K562 (cell line): ENCODE results near the gene DMD. TPM values are rescaled to one million over a fixed set of nuclear protein-coding genes. Genes with fewer than 3 reads are reported as not detected.

Experiments used
- ATAC-seq: fragments of 200-7000 bp; cut with Tn5 transposase; 3 replicates; pipeline ENCODE4 v1.9.1; 2020; ENCODE audit warnings: moderate library complexity
- BruUV-seq: library from RNA; stranded (reverse); fragments of 400-500 nt; replicated peaks from 2 replicates; lab custom pipeline; 2021; lab: Mats Ljungman, UMichigan
- CTCF ChIA-PET: fragments of 300-600 bp; formaldehyde crosslinking; extraction: SDS; loops from one replicate; lab custom pipeline; 2021; ENCODE audit warnings: low intra/inter-chr PET ratio; lab: Yijun Ruan, JAX
- POLR2A ChIA-PET: fragments of 300-600, 350-650 bp; sonication (Branson Sonifier 250); formaldehyde crosslinking; extraction: SDS; loops from one replicate; lab custom pipeline; 2021; ENCODE audit warnings: antibody characterized with exemption, inconsistent platforms; lab: Yijun Ruan, JAX
- DNase-seq, 4 experiments: peaks; one replicate each; pipeline versions ENCODE4 v3.0.0 to v3.0.0-alpha.2; 2011 to 2018; ENCODE audit warnings: low spot score in 3 of 4, mixed read lengths in 3 of 4; ENCODE audit errors: extremely low read depth in 1 of 4
- FAIRE-seq: peaks from 2 replicates; lab custom pipeline; 2011; peaks lifted over from hg19 to GRCh38; lab: Jason Lieb, UNC
- H2AFZ ChIP-seq: 2 replicates; pipeline ENCODE4 v1.6.0; 2011; ENCODE audit warnings: low read depth, low read length, control low read depth, inconsistent platforms
- H3K27ac ChIP-seq: fragments of 200-600 bp; 3 replicates; pipeline ENCODE4 v1.8.0; 2011; ENCODE audit warnings: low read depth, mild to moderate bottlenecking, control low read depth, inconsistent platforms, low read length, moderate library complexity, mixed read lengths; ENCODE audit errors: extremely low read depth
- H3K27me3 ChIP-seq, 2 experiments: fragments of 300-600 bp in 1 of 2; 2 replicates in 1 of 2; 3 replicates in 1 of 2; pipeline versions ENCODE4 v1.6.0 to v1.8.0; 2011; ENCODE audit warnings: inconsistent platforms in 2 of 2, low read length in 2 of 2, mild to moderate bottlenecking in 1 of 2, mixed read lengths in 1 of 2, moderate library complexity in 1 of 2; ENCODE audit not compliant: control insufficient read depth in 2 of 2, insufficient read depth in 2 of 2
- H3K36me3 ChIP-seq: fragments of 300-600 bp; 3 replicates; pipeline ENCODE4 v1.8.0; 2011; ENCODE audit warnings: mild to moderate bottlenecking, low read length, inconsistent platforms; ENCODE audit not compliant: control insufficient read depth, insufficient read depth
- H3K4me1 ChIP-seq, 2 experiments: fragments of 200-600 bp in 1 of 2; replicated peaks in 1 of 2; 2 replicates in 1 of 2; 3 replicates in 1 of 2; pipeline versions ENCODE4 v1.5.1 to v1.8.0; 2011; ENCODE audit warnings: inconsistent platforms in 2 of 2, low read length in 2 of 2, mild to moderate bottlenecking in 1 of 2, mixed read lengths in 1 of 2, moderate library complexity in 1 of 2; ENCODE audit not compliant: control insufficient read depth in 2 of 2, insufficient read depth in 2 of 2
- H3K4me2 ChIP-seq: 2 replicates; pipeline ENCODE4 v1.6.1; 2011; ENCODE audit warnings: low read length, control low read depth, inconsistent platforms, mixed read lengths; ENCODE audit not compliant: insufficient read depth
- H3K4me3 ChIP-seq: fragments of 200-600 bp; sonication (generic), shearing (Covaris generic); 2 replicates; pipeline ENCODE4 v1.5.1; 2016; ENCODE audit warnings: control low read depth, inconsistent platforms
- H3K79me2 ChIP-seq: fragments of 200-600 bp; 3 replicates; pipeline ENCODE4 v1.8.0; 2011; ENCODE audit warnings: low read length, inconsistent platforms; ENCODE audit not compliant: control insufficient read depth, insufficient read depth
- H3K9ac ChIP-seq, 2 experiments: 2 replicates each; pipeline versions ENCODE4 v1.6.0 to v1.6.1; 2011; ENCODE audit warnings: low read depth in 2 of 2, low read length in 2 of 2, control low read depth in 1 of 2, inconsistent platforms in 1 of 2, mild to moderate bottlenecking in 1 of 2, mixed read lengths in 1 of 2; ENCODE audit not compliant: insufficient read depth in 1 of 2
- H3K9me1 ChIP-seq: one replicate; pipeline ENCODE4 v1.6.0; 2011; ENCODE audit warnings: inconsistent platforms, mild to moderate bottlenecking, low read length, moderate library complexity; ENCODE audit not compliant: control insufficient read depth, insufficient read depth
- H3K9me3 ChIP-seq: replicated peaks from 2 replicates; pipeline ENCODE4 v1.5.1; 2011; ENCODE audit warnings: low read depth, low read length, inconsistent platforms; ENCODE audit not compliant: control insufficient read depth, insufficient read depth
- H4K20me1 ChIP-seq: replicated peaks from 2 replicates; pipeline ENCODE4 v1.6.1; 2011; ENCODE audit warnings: low read length, inconsistent platforms, mixed read lengths; ENCODE audit not compliant: control insufficient read depth, insufficient read depth
- CBX3 ChIP-seq, 2 experiments: IDR thresholded peaks; 1 replicate in 1 of 2; 2 replicates in 1 of 2; pipeline ENCODE4 v1.6.1; 2012; ENCODE audit warnings: inconsistent platforms in 2 of 2, low read length in 2 of 2, borderline replicate concordance in 1 of 2, control low read depth in 1 of 2
- EP300 ChIP-seq: IDR thresholded peaks from 2 replicates; pipeline ENCODE4 v1.6.1; 2012; ENCODE audit warnings: low read length, improper control_type of control experiment
- FOXJ2 ChIP-seq: fragments of 200-800 bp; sonication (Bioruptor generic); IDR thresholded peaks from 2 replicates; pipeline ENCODE4 v1.6.1; 2016; ENCODE audit warnings: missing genetic modification characterization, missing compliant biosample characterization
- NFIX ChIP-seq: fragments of 250-450 bp; sonication (Bioruptor Pico); IDR thresholded peaks from 2 replicates; pipeline ENCODE4 v1.4.0; 2020; ENCODE audit warnings: low read depth, mild to moderate bottlenecking, moderate library complexity
- PCBP2 ChIP-seq: fragments of 200-400 bp; formaldehyde crosslinking; IDR thresholded peaks from 2 replicates; pipeline ENCODE4 v1.6.1; 2018; ENCODE audit warnings: low read length, low read depth, mild to moderate bottlenecking, moderate library complexity; ENCODE audit not compliant: poor library complexity, severe bottlenecking
- POLR2B ChIP-seq: fragments of 450-650 bp; IDR thresholded peaks from 2 replicates; pipeline ENCODE4 v1.6.1; 2018; ENCODE audit warnings: low read depth; ENCODE audit not compliant: partially characterized antibody
- PTRF ChIP-seq: fragments of 450-650 bp; IDR thresholded peaks from 2 replicates; pipeline ENCODE4 v1.6.1; 2016; ENCODE audit warnings: mild to moderate bottlenecking, missing genetic modification characterization, missing compliant biosample characterization
- PURB ChIP-seq: sonication (generic); formaldehyde crosslinking; IDR thresholded peaks from 2 replicates; pipeline ENCODE4 v1.9.0; 2021; ENCODE audit warnings: low read depth, mild to moderate bottlenecking, missing genetic modification reagents
- RNF219 ChIP-seq: fragments of 250-450 bp; sonication (Bioruptor Pico); IDR thresholded peaks from 2 replicates; pipeline ENCODE4 v1.5.0; 2022; ENCODE audit warnings: mild to moderate bottlenecking
- SMARCA5 ChIP-seq: fragments of 450-650 bp; IDR thresholded peaks from 2 replicates; pipeline ENCODE4 v1.6.1; 2016
- TCF7 ChIP-seq: sonication (generic); IDR thresholded peaks from 2 replicates; pipeline ENCODE4 v1.6.1; 2016; ENCODE audit warnings: antibody characterized with exemption, borderline replicate concordance
- THRA ChIP-seq: fragments of 450-650 bp; IDR thresholded peaks from 2 replicates; pipeline ENCODE4 v1.6.1; 2017; ENCODE audit warnings: mild to moderate bottlenecking, moderate library complexity
- ZNF274 ChIP-seq: IDR thresholded peaks from 2 replicates; pipeline ENCODE4 v1.6.1; 2011; ENCODE audit warnings: low read depth, mild to moderate bottlenecking, low read length, moderate library complexity, borderline replicate concordance
- ZNF395 ChIP-seq: fragments of 200-800 bp; sonication (Bioruptor generic); IDR thresholded peaks from 2 replicates; pipeline ENCODE4 v1.6.1; 2017; ENCODE audit warnings: missing genetic modification characterization, missing compliant biosample characterization
- ZNF561 ChIP-seq: fragments of 450-650 bp; formaldehyde crosslinking; conservative IDR thresholded peaks from 2 replicates; pipeline ENCODE4 v1.4.0; 2020; ENCODE audit warnings: mild to moderate bottlenecking, moderate library complexity
- ZSCAN32 ChIP-seq: fragments of 450-650 bp; formaldehyde crosslinking; IDR thresholded peaks from 2 replicates; pipeline ENCODE4 v1.4.0; 2020; ENCODE audit warnings: mild to moderate bottlenecking, moderate library complexity
- WGBS: fragments of 100-300 bp; shearing (Covaris generic); methylation state at CpG from one replicate; pipeline ENCODE4 v1.1.6; 2016; ENCODE audit warnings: low coverage, mixed read lengths; ENCODE audit not compliant: insufficient coverage; ENCODE audit errors: missing lambda C conversion rate; 5-methylcytosine and 5-hydroxymethylcytosine counted together
- in situ Hi-C: fragments of 300-500 bp; cut with MboI; formaldehyde crosslinking; loops from 4 replicates; pipeline ENCODE4 v1.15.0; 2018; ENCODE audit warnings: inconsistent platforms, mixed read lengths
- intact Hi-C: fragments of 100-400 bp; cut with micrococcal nuclease; formaldehyde crosslinking; loops from 2 replicates; pipeline ENCODE4 v1.14.2; 2022
- polyA plus RNA-seq, 8 experiments: library from polyadenylated mRNA; depleted of rRNA in 4 of 8; stranded (reverse) in 5 of 8; unstranded in 3 of 8; fragments of >200 nt; fragmentation: Nextera tagmentation in 2 of 8; fragmentation: Illumina TruSeq in 1 of 8; extraction: Ambion mirVana in 2 of 8; extraction: Trizol in 1 of 8; gene quantifications; 2 replicates each; pipeline versions ENCODE4 v1.2.1 to v1.2.3, GENCODE V29; 2011 to 2014; ENCODE audit warnings: inconsistent platforms in 1 of 8, missing spikeins in 1 of 8
- total RNA-seq, 7 experiments: library from RNA; depleted of rRNA in 6 of 7; stranded (reverse); fragments of >200 nt in 6 of 7; fragmentation: Illumina TruSeq in 2 of 7; extraction: Trizol in 2 of 7; gene quantifications; 2 replicates each; pipeline versions ENCODE4 v1.2.1 to v1.2.3, GENCODE V29; 2011 to 2021; ENCODE audit warnings: low replicate concordance in 1 of 7

DMD gene
- total and polyA plus RNA-seq, 9 of the 15 experiments (the other 6 are each of a cell fraction or from before 2014, with no cell fraction given), result 3.8 to 20.4 (median 11.4) TPM

GRCh38 chrX:31606771-31607170 is 1604.6 kb downstream of the DMD start:
- no peak for DNase-seq
- TF ChIP-seq ZNF561 (CRISPR knock-in tag), result no peak
- TF ChIP-seq ZNF274, result no peak
- no peak for TF ChIP-seq NFIX
- no peak for TF ChIP-seq PTRF
- no peak for TF ChIP-seq ZSCAN32 (CRISPR knock-in tag)
- TF ChIP-seq PCBP2, result no peak
- TF ChIP-seq SMARCA5, result no peak
- no peak for TF ChIP-seq PURB (CRISPR knock-in tag)
- no peak for TF ChIP-seq EP300
- no peak for TF ChIP-seq THRA
- no peak for TF ChIP-seq FOXJ2 (tag)
- no peak for TF ChIP-seq CBX3 (IDR thresholded peaks at IDR 0.05; ENCODE audit: borderline replicate concordance in 1 of 2, low read length in 2 of 2)
- no peak for TF ChIP-seq ZNF395 (CRISPR knock-in tag)
- no peak for TF ChIP-seq RNF219
- TF ChIP-seq POLR2B, result no peak
- TF ChIP-seq TCF7, result no peak
- no peaks in the 10 kb centered on the region for H3K9me1 ChIP-seq
- H3K27ac ChIP-seq, result no peak overlapping the region
- H3K27me3 ChIP-seq, result no peaks in the 10 kb centered on the region
- no peak overlapping the region for H3K4me2 ChIP-seq
- H3K9ac ChIP-seq, result no peak overlapping the region
- no peak overlapping the region for H3K4me3 ChIP-seq
- POLR2A ChIA-PET, result no interaction called here
- WGBS, result 61% methylated on average over 4 of the region's 4 CpGs
- BruUV-seq, result no TSS peak
- no peaks in the 10 kb centered on the region for H3K9me3 ChIP-seq
- no peaks in the 10 kb centered on the region for H4K20me1 ChIP-seq
- no peaks in the 10 kb centered on the region for H3K4me1 ChIP-seq
- no peak for ATAC-seq
- intact Hi-C loops, result no loop called here
- in situ Hi-C loops, result no loop called here
- CTCF ChIA-PET, result no interaction called here
- no peak overlapping the region for H2AFZ ChIP-seq
- H3K36me3 ChIP-seq, result no peaks in the 10 kb centered on the region
- no peaks in the 10 kb centered on the region for H3K79me2 ChIP-seq
- FAIRE-seq, result no peak
